Small intestine (tissue), 4 donors: ENCODE data around the gene COL1A2. TPM values are rescaled to one million over a fixed set of nuclear protein-coding genes. Genes with fewer than 3 reads are reported as not detected.

ENCODE experiments used
- polyA plus RNA-seq, 4 donors: library from polyadenylated mRNA; stranded (reverse) in 3 of 4; unstranded in 1 of 4; fragments of 200-250 nt in 3 of 4; fragments of 120-200 nt in 1 of 4; gene quantifications; one replicate each; pipeline versions ENCODE4 v1.2.1 to v1.2.3, GENCODE V29; 2013
- donor health status: healthy with polysubstance abuse.
- donor health status: Bipolar disorder and iron deficiency.
- donor health status: healthy.

Gene COL1A2
- polyA plus RNA-seq, 4 donors: 2.0 to 350 (median 44.2) TPM

Other genes with a start within 250 kb of the COL1A2 start
- gene CASD1, start 114.9 kb downstream of the COL1A2 start, polyA plus RNA-seq: 10 to 100 TPM in 1 of 4 donors, 1 to 10 TPM in 3; 2.2 to 21.1 (median 5.8) TPM